GM18502 (cell line): Measurements from ENCODE around the gene MAGI3.

ENCODE experiments used
- ATAC-seq: cut with Tn5 transposase; IDR thresholded peaks from one replicate; pipeline ENCODE4 v1.9.1; 2021; ENCODE audit warnings: mild to moderate bottlenecking; ENCODE audit not compliant: unreplicated experiment, poor library complexity

The MAGI3 gene

DNA sequence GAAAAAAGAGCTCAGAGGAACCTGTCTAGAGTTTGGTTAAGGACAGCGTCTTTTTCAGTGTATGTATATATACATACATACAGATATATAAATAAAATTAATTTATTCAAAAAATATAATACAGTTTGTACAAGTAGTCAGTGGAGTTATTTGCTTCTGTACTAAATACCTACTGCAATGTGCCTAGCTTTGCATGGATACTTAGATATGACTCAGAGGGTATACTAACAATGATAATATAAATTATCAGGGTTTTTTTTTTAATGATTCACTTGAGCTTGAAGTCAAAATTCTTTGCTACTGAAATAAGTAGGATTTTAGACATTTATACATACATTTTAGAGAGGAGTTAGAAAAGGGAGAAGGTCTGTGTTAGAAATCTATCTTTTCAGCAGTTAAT lies 251.1 kb downstream of the MAGI3 start:
- no peak for ATAC-seq

DNA sequence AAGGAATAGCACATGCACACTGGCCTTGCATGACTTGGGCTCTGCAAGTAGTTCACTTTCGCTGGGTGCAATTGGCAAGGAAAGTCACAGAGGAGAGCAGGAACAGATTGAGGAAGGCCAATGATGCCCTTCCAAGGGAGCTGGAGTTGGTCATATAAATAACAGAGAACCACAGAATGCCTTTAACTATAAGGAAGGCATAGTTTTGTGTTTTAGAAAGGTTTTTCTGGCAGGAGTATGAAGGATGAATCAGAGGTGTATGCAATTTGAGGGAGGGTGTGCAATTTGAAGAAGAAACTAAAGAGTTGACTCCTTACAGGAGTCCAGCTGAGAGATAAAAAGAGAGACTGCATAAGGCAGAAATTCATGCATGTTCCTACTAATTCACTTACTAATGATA lies 256.8 kb downstream of the MAGI3 start:
- no peak for ATAC-seq

- no peak for ATAC-seq
Observed at GRCh38 chr1:113648478-113648877, 258.2 kb downstream of the MAGI3 start.

GRCh38 chr1:113652771-113653170 lies 262.5 kb downstream of the MAGI3 start:
- ATAC-seq: no peak

DNA sequence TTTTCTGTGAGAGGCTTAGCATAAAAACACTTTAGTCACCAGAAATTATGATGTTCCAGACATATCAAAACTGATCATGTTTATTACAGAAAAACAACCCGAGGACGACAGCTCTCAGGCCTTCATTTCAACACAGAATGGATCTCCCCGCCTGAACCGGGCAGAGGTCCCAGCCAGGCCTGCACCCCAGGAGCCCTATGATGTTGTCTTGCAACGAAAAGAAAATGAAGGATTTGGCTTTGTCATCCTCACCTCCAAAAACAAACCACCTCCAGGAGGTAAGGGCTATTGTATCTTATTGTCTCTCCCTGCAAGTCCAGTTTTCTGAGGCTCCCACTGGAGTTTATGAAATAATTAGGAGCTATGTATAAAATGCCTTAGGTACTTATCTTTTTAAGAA lies 263.4 kb downstream of the MAGI3 start:
- ATAC-seq: no peak

DNA sequence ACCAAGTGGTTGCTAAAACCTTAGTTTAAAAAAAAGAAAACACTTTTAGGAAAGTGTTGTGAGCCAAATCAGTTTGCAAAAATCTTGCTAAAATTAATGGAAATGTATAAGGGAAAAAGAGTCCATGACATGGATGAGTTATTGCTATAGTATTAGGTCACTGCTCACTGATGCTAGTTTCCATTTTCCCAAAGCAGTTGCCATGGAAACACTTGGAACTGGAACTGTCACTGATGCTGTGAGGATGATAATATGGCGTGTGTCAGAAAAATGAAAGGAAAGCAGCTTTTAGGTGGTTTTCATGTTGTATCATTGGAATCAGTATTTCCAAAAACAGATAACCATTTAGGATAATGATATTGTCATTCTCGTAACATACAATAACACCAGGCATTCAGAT lies 264.6 kb downstream of the MAGI3 start:
- no peak for ATAC-seq

DNA sequence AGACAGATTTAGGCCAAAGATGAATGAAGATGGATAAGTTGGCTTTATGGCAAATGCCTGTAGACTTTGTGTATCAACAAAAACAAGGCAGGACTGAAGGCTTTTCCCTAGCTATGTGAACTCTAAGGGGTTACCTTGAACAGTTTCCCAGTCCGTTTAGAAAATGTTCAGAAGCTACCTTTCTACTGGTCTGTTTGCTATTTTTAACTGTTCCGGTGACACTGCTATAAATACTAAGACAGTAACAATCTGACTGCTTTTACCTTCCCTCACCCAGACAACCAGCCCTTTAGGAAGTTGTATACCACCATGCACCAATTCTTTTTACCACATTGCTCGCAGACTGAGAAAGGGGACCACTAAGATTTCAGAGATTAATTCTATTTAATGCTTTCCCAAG lies 266.8 kb downstream of the MAGI3 start:
- peak; percentile 47 for ATAC-seq

GRCh38 chr1:113657556-113658063 lies 267.3 kb downstream of the MAGI3 start:
- ATAC-seq: no peak

DNA sequence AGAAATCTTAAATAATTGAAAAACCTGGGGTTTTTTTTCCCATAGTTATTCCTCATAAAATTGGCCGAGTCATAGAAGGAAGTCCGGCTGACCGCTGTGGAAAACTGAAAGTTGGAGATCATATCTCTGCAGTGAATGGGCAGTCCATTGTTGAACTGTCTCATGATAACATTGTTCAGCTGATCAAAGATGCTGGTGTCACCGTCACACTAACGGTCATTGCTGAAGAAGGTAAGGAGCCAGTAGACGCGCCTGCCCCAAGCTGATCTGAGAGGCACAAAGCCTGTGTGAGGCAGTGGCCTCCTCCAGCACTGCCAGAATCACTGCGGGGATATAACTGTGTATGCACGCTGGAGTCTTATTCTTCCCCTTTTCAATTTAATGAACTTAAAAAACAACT lies 268.7 kb downstream of the MAGI3 start:
- ATAC-seq: no peak

DNA sequence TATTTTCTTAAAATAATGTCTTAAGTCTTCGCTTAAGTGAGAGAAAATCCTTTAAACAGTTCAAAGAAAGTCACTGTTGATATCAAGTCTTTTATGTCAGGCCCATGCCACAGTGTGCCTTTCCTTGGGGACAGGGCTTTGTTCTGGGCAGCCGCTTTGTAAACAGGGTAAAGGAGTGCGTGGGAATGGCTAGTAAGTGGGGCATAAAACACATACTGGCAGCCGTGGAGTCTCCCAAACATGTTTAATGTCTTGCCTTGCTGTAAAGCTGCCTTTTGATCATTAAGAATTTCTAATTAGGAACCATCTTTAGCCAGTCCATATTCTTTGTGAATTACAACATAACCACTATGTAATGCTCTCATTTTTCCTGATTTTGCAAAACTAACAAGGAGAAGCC lies 269.2 kb downstream of the MAGI3 start:
- ATAC-seq: no peak

GRCh38 chr1:113660088-113660487 lies 269.8 kb downstream of the MAGI3 start:
- ATAC-seq: no peak

GRCh38 chr1:113662101-113662500 lies 271.8 kb downstream of the MAGI3 start:
- ATAC-seq: no peak

- no peak for ATAC-seq
Observed at GRCh38 chr1:113663165-113663951, 273.0 kb downstream of the MAGI3 start.

- no peak for ATAC-seq
Observed at GRCh38 chr1:113665071-113665470, 274.8 kb downstream of the MAGI3 start.

- no peak for ATAC-seq
Observed at GRCh38 chr1:113666126-113666525, 275.8 kb downstream of the MAGI3 start.

DNA sequence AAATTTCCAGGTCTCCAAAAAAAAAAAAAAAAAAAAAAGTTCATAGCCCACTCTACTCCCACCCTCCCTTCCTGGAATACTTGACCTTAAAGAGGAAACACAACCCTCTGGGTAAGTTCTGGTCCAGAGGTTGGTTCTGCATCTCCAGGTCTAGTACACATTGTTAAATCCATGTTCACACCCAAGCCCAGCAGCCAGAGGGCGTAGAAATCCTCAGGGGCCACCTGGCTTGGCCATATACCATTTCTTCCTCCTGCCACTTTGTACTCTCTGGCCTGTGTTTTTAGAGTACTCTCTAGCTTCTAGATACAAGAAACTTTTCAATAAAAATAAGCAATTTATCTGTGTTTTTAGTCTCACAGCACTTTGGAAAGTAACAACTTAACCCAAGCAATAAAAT lies 279.7 kb downstream of the MAGI3 start:
- no peak for ATAC-seq

- ATAC-seq: no peak
Observed at GRCh38 chr1:113670650-113671049, 280.3 kb downstream of the MAGI3 start.

DNA sequence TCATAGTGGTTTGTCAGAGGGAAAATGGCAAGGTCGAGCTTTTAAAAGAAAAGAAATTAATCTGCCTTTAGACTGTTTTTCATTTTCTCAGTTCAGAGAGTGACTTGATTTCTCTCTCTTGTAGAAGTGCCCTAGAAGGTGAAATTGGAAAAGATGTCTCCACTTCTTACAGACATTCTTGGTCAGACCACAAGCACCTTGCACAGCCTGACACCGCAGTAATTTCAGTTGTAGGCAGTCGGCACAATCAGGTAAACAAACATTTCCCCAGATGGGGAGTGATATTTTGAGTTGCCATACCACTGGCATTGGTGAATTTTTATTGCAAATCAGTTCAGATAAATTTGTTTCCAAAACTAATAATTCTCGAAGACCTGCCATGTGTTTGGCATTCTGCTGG lies 282.2 kb downstream of the MAGI3 start:
- no peak for ATAC-seq

DNA sequence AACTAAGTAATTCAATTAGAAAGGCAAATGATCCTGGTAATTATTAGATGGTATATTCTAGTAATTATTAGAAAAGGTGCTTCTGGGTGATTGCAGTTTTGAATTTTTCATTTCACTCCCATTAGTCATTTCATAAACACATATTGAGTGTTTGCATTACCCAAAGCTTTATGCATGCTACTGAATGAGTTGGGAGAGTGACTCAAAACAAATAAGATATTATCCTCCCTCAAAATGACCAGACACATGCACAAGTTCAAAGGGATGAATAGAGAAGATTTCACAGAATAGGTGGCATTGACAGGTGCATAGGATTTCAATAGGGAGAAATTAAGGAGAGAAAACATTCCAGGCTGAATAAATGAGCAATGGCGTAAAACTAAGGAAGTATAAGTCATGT lies 284.3 kb downstream of the MAGI3 start:
- ATAC-seq: no peak

GRCh38 chr1:113675302-113675701 lies 285.0 kb downstream of the MAGI3 start:
- no peak for ATAC-seq

DNA sequence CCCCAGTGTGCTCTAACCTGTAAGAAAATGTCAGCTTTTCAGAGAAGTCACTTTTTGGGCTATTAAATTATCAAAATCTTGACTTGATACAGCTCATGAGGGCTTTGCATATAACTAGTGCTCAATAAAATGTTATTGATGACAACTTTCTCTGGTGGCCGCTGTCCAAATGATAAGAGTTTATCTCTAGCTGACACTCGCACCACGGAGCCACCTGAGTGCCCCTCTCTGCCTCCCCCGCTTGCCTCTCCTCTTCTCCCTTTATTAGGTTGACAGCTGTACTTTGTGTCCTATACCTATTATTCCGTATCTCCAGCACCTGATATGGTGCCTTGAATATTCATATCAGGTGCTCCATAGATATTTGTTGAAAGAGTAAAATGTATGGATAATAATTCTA lies 286.2 kb downstream of the MAGI3 start:
- ATAC-seq: no peak
